Lower leg skin (tissue), 3 donors: Measurements from ENCODE around the gene RABL6.
"Not testable (repeated sequence)": the region's sequence is repeated elsewhere in the genome, so short reads cannot be mapped to it uniquely, and the experiment has no call there.

Experiments
- CTCF ChIP-seq, 3 donors: fragments of 450-650 bp; IDR thresholded peaks; one replicate each; pipeline ENCODE4 v1.5.1; 2016; ENCODE audit warnings: antibody characterized with exemption in 3 of 3, mild to moderate bottlenecking in 3 of 3, moderate library complexity in 2 of 3
- POLR2A ChIP-seq, 2 donors: fragments of 450-650 bp; IDR thresholded peaks; one replicate each; pipeline ENCODE4 v1.6.1; 2016 to 2017; ENCODE audit warnings: antibody characterized with exemption in 2 of 2, mild to moderate bottlenecking in 1 of 2, moderate library complexity in 1 of 2

DNA sequence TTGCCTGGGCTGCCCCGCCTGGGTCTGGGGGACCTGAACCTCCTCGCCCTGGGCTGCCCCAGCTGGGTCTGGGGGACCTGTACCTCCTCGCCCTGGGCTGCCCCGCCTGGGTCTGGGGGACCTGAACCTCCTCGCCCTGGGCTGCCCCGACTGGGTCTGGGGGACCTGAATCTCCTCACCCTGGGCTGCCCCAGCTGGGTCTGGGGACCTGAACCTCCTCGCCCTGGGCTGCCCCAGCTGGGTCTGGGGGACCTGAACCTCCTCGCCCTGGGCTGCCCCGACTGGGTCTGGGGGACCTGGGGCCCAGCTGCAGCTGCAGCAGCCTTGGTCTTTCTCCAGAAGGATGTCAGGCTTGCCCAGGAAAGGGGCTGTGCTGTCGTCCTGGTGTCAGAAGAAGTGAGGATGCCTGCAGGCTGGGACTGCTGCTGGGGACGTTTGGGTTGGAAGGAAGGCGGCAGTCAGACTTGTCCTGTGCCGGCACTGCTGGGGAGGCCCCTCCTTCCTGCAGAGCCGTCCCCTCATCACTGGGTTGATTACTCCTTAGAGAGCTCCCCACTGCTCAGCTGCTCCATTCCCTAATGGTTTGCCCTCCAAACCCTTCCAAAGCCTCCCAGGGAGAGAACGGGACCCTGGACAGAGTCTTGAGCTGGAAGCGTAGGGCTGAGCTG lies 25.8 kb downstream of the RABL6 start:
- not testable (repeated sequence) for TF ChIP-seq CTCF, POLR2A (IDR thresholded peaks at IDR 0.05)
